Measurements from ENCODE around the gene PDLIM5.

PDLIM5 gene

GRCh38 chr4:94566420-94566819, 114.7 kb downstream of the PDLIM5 start:
- no peak for DNase-seq

GRCh38 chr4:94567811-94568210, 116.1 kb downstream of the PDLIM5 start:
- no peak for DNase-seq

GRCh38 chr4:94570558-94570957, 118.8 kb downstream of the PDLIM5 start:
- no peak for DNase-seq

GRCh38 chr4:94571298-94571697, 119.6 kb downstream of the PDLIM5 start:
- no peak for DNase-seq

- DNase-seq: no peak
Measured at GRCh38 chr4:94571715-94572114, 120.0 kb downstream of the PDLIM5 start.

GRCh38 chr4:94574050-94574449, 122.3 kb downstream of the PDLIM5 start:
- no peak for DNase-seq

- no peak for DNase-seq
Measured at GRCh38 chr4:94574616-94575015, 122.9 kb downstream of the PDLIM5 start.

GRCh38 chr4:94575652-94576051, 123.9 kb downstream of the PDLIM5 start:
- no peak for DNase-seq

GRCh38 chr4:94576210-94576609, 124.5 kb downstream of the PDLIM5 start:
- no peak for DNase-seq

GRCh38 chr4:94577136-94577535, 125.4 kb downstream of the PDLIM5 start:
- peak; percentile 7 to 9 for DNase-seq

- DNase-seq: no peak
Measured at GRCh38 chr4:94578195-94578594, 126.5 kb downstream of the PDLIM5 start.

GRCh38 chr4:94581766-94582165, 130.0 kb downstream of the PDLIM5 start:
- DNase-seq: no peak

- no peak for DNase-seq
Measured at GRCh38 chr4:94582517-94582916, 130.8 kb downstream of the PDLIM5 start.

- DNase-seq: no peak
Measured at GRCh38 chr4:94583914-94584641, 132.3 kb downstream of the PDLIM5 start.

- DNase-seq: no peak
Measured at GRCh38 chr4:94588896-94589693, 137.4 kb downstream of the PDLIM5 start.

- DNase-seq: no peak
Measured at GRCh38 chr4:94590493-94590892, 138.8 kb downstream of the PDLIM5 start.

GRCh38 chr4:94591289-94591688, 139.5 kb downstream of the PDLIM5 start:
- no peak for DNase-seq

GRCh38 chr4:94595013-94595412, 143.3 kb downstream of the PDLIM5 start:
- no peak for DNase-seq

- peak; percentile 3 to 48 for DNase-seq
Measured at GRCh38 chr4:94595880-94596483, 144.2 kb downstream of the PDLIM5 start.

- DNase-seq: no peak
Measured at GRCh38 chr4:94598758-94599157, 147.0 kb downstream of the PDLIM5 start.

- DNase-seq: no peak
Measured at GRCh38 chr4:94603170-94603747, 151.5 kb downstream of the PDLIM5 start.

GRCh38 chr4:94605241-94605805, 153.6 kb downstream of the PDLIM5 start:
- DNase-seq: no peak

GRCh38 chr4:94610145-94610544, 158.4 kb downstream of the PDLIM5 start:
- DNase-seq: no peak
